ENCODE measurements around the gene TCF7L1. TPM values are rescaled to one million over a fixed set of nuclear protein-coding genes. Genes with fewer than 3 reads are reported as not detected.

The TCF7L1 gene
- 10 to 100 TPM in 2 of 4 donors, 1 to 10 TPM in 2; 5.6 to 23.2 (median 10.2) TPM for total RNA-seq

GRCh38 chr2:85132834-85133637, at the start of gene TCF7L1:
TCF7L1 (plus strand) TSS chr2:85133392; CDS start chr2:85133685, 293 bp downstream.
- TF ChIP-seq POLR2AphosphoS5 (IDR thresholded peaks at IDR 0.05), result peak; percentile 42 to 63
- peak in 2 of 3 experiments; percentile 84 to 93 for TF ChIP-seq CTCF (IDR thresholded peaks at IDR 0.05)
- no peak for TF ChIP-seq POLR2A (IDR thresholded peaks at IDR 0.05; ENCODE audit: low read depth)
- TF ChIP-seq EP300 (IDR thresholded peaks at IDR 0.05), result no peak
- peak; percentile 94 for DNase-seq (ENCODE audit: extremely low spot score)
- intact Hi-C loops (cut with DNase I), result loop anchor here (1.0 to 5.0 kb wide), 2 partner anchors 110 to 169 kb away; no protein-coding TSS in a partner anchor
- Histone ChIP-seq H3K9me3 (no peaks in the 10 kb centered on the region), H3K36me3 (no peaks in the 10 kb centered on the region), H3K4me1 (peaks cover 20 to 59% (median 50%) of the 10 kb centered on the region in 4 donors), H3K27me3 (no peaks in the 10 kb centered on the region), H3K4me3 (peak within 1 kb of the TSS; percentile 72 to 96 (median 81)), H3K27ac (replicated peaks in 1 of 4) (peak within 1 kb of the TSS; percentile 81 to 90 (median 84))
- WGBS, result 2% methylated on average over 29 of the region's 91 CpGs

- no peak for DNase-seq (ENCODE audit: extremely low spot score)
- intact Hi-C loops (cut with DNase I), result no loop called here
- 81% methylated on average over 3 of the region's 3 CpGs for WGBS
- Histone ChIP-seq H3K36me3 (no peaks in the 10 kb centered on the region), H3K4me3 (no peak overlapping the region), H3K27me3 (peaks cover 0 to 14% (median 0%) of the 10 kb centered on the region in 4 donors), H3K4me1 (no peaks in the 10 kb centered on the region), H3K9me3 (peaks cover 0 to 9% (median 5%) of the 10 kb centered on the region in 4 donors), H3K27ac (replicated peaks in 1 of 4) (no peak overlapping the region)
- TF ChIP-seq CTCF (IDR thresholded peaks at IDR 0.05) (no peak), POLR2AphosphoS5 (IDR thresholded peaks at IDR 0.05) (no peak), EP300 (IDR thresholded peaks at IDR 0.05) (no peak), POLR2A (IDR thresholded peaks at IDR 0.05; ENCODE audit: low read depth) (no peak)
These were observed 47.6 kb upstream of the TCF7L1 start for GRCh38 chr2:85085563-85085962.

GRCh38 chr2:85087541-85087940, 45.7 kb upstream of the TCF7L1 start:
- peaks cover 0 to 8% (median 0%) of the 10 kb centered on the region in 4 donors for H3K27me3 ChIP-seq
- TF ChIP-seq CTCF (IDR thresholded peaks at IDR 0.05) (no peak), POLR2A (IDR thresholded peaks at IDR 0.05; ENCODE audit: low read depth) (no peak), POLR2AphosphoS5 (IDR thresholded peaks at IDR 0.05) (no peak), EP300 (IDR thresholded peaks at IDR 0.05) (no peak)
- 85% methylated on average over 5 of the region's 5 CpGs for WGBS
- no peak overlapping the region for H3K27ac ChIP-seq (replicated peaks in 1 of 4)
- no peak overlapping the region for H3K4me3 ChIP-seq
- H3K9me3 ChIP-seq, result no peaks in the 10 kb centered on the region
- H3K4me1 ChIP-seq, result no peaks in the 10 kb centered on the region
- DNase-seq (ENCODE audit: extremely low spot score), result no peak
- intact Hi-C loops (cut with DNase I), result no loop called here
- no peaks in the 10 kb centered on the region for H3K36me3 ChIP-seq

GRCh38 chr2:85088921-85089320, 44.3 kb upstream of the TCF7L1 start:
- intact Hi-C loops (cut with DNase I), result no loop called here
- WGBS, result 82% methylated on average over 2 of the region's 2 CpGs
- Histone ChIP-seq H3K36me3 (no peaks in the 10 kb centered on the region), H3K27me3 (peaks cover 0 to 8% (median 0%) of the 10 kb centered on the region in 4 donors), H3K27ac (replicated peaks in 1 of 4) (no peak overlapping the region), H3K9me3 (no peaks in the 10 kb centered on the region), H3K4me3 (no peak overlapping the region), H3K4me1 (no peaks in the 10 kb centered on the region)
- no peak for TF ChIP-seq CTCF (IDR thresholded peaks at IDR 0.05)
- no peak for TF ChIP-seq EP300 (IDR thresholded peaks at IDR 0.05)
- no peak for TF ChIP-seq POLR2A (IDR thresholded peaks at IDR 0.05; ENCODE audit: low read depth)
- TF ChIP-seq POLR2AphosphoS5 (IDR thresholded peaks at IDR 0.05), result no peak
- no peak for DNase-seq (ENCODE audit: extremely low spot score)

All from esophagus muscularis mucosa (tissue), 4 donors.